H9 (cell line): ENCODE results near the gene CMSS1. TPM values are rescaled to one million over a fixed set of nuclear protein-coding genes. Genes with fewer than 3 reads are reported as not detected.

Experiments
- DNase-seq: peaks from one replicate; pipeline ENCODE4 v3.0.0-alpha.2; 2017
- H2AFZ ChIP-seq: one replicate; pipeline ENCODE4 v1.6.1; 2013; ENCODE audit warnings: mild to moderate bottlenecking, low read length, control low read depth, moderate library complexity
- H2AK5ac ChIP-seq: 2 replicates; pipeline ENCODE4 v1.6.1; 2013; ENCODE audit warnings: low read length, control low read depth, mixed read lengths; ENCODE audit not compliant: insufficient read length
- H2BK120ac ChIP-seq: one replicate; pipeline ENCODE4 v1.6.1; 2013; ENCODE audit warnings: low read depth, mild to moderate bottlenecking, low read length, control low read depth, inconsistent platforms; ENCODE audit not compliant: poor library complexity, severe bottlenecking
- H2BK12ac ChIP-seq: 2 replicates; pipeline ENCODE4 v1.6.1; 2013; ENCODE audit warnings: low read length, control low read depth, mixed read lengths, low read depth; ENCODE audit not compliant: insufficient read length
- H2BK15ac ChIP-seq: 2 replicates; pipeline ENCODE4 v1.6.1; 2013; ENCODE audit warnings: low read depth, low read length, control low read depth
- H2BK20ac ChIP-seq: one replicate; pipeline ENCODE4 v1.6.1; 2013; ENCODE audit warnings: low read depth, mild to moderate bottlenecking, low read length, control low read depth, inconsistent platforms; ENCODE audit not compliant: poor library complexity, severe bottlenecking
- H2BK5ac ChIP-seq: 2 replicates; pipeline ENCODE4 v1.6.1; 2013; ENCODE audit warnings: low read length, control low read depth, mixed read lengths; ENCODE audit not compliant: insufficient read length
- H3K14ac ChIP-seq: 2 replicates; pipeline ENCODE4 v1.6.1; 2013; ENCODE audit warnings: low read length, control low read depth; ENCODE audit not compliant: insufficient read depth
- H3K18ac ChIP-seq: 2 replicates; pipeline ENCODE4 v1.6.1; 2013; ENCODE audit warnings: low read depth, mild to moderate bottlenecking, mixed read lengths, low read length, control low read depth; ENCODE audit not compliant: insufficient read length
- H3K23ac ChIP-seq: 2 replicates; pipeline ENCODE4 v1.6.1; 2013; ENCODE audit warnings: low read length, control low read depth, mixed read lengths, low read depth; ENCODE audit not compliant: insufficient read length
- H3K23me2 ChIP-seq: 2 replicates; pipeline ENCODE4 v1.6.1; 2013; ENCODE audit warnings: low read depth, mild to moderate bottlenecking, mixed read lengths, low read length, control low read depth; ENCODE audit not compliant: insufficient read length, poor library complexity, severe bottlenecking
- H3K27ac ChIP-seq: 2 replicates; pipeline ENCODE4 v1.5.1; 2013; ENCODE audit warnings: low read length, control low read depth, mixed read lengths, low read depth; ENCODE audit not compliant: insufficient read length
- H3K27me3 ChIP-seq: 2 replicates; pipeline ENCODE4 v1.6.1; 2013; ENCODE audit warnings: low read length, control low read depth, inconsistent platforms; ENCODE audit not compliant: insufficient read depth
- H3K4ac ChIP-seq: 2 replicates; pipeline ENCODE4 v1.6.1; 2013; ENCODE audit warnings: low read depth, mild to moderate bottlenecking, control low read depth, inconsistent platforms, low read length, moderate library complexity
- H3K4me1 ChIP-seq: 2 replicates; pipeline ENCODE4 v1.6.1; 2013; ENCODE audit warnings: low read length, control low read depth, inconsistent platforms; ENCODE audit not compliant: insufficient read depth
- H3K4me2 ChIP-seq: 2 replicates; pipeline ENCODE4 v1.6.1; 2013; ENCODE audit warnings: low read length, control low read depth, mixed read lengths; ENCODE audit not compliant: insufficient read length, insufficient read depth
- H3K56ac ChIP-seq: 2 replicates; pipeline ENCODE4 v1.6.1; 2013; ENCODE audit warnings: low read depth, mild to moderate bottlenecking, mixed read lengths, low read length, control low read depth; ENCODE audit not compliant: insufficient read length
- H3K79me1 ChIP-seq: 2 replicates; pipeline ENCODE4 v1.6.1; 2013; ENCODE audit warnings: low read depth, mild to moderate bottlenecking, moderate library complexity, low read length, control low read depth, inconsistent platforms; ENCODE audit not compliant: insufficient read depth, poor library complexity, severe bottlenecking
- H3K79me2 ChIP-seq: 2 replicates; pipeline ENCODE4 v1.6.1; 2013; ENCODE audit warnings: low read length, control low read depth, inconsistent platforms; ENCODE audit not compliant: insufficient read depth
- H3K9ac ChIP-seq: 2 replicates; pipeline ENCODE4 v1.6.1; 2013; ENCODE audit warnings: low read length, control low read depth, mixed read lengths; ENCODE audit not compliant: insufficient read length; ENCODE audit errors: extremely low read depth
- H3K9me3 ChIP-seq: one replicate; pipeline ENCODE4 v1.6.1; 2013; ENCODE audit warnings: low read depth, low read length, inconsistent platforms; ENCODE audit not compliant: control insufficient read depth
- H3T11ph ChIP-seq: one replicate; pipeline ENCODE4 v1.6.1; 2013; ENCODE audit warnings: mild to moderate bottlenecking, low read length, control low read depth, inconsistent platforms
- H4K20me1 ChIP-seq: one replicate; pipeline ENCODE4 v1.6.1; 2013; ENCODE audit not compliant: control insufficient read depth, insufficient read length, insufficient read depth
- H4K5ac ChIP-seq: 2 replicates; pipeline ENCODE4 v1.6.1; 2013; ENCODE audit warnings: low read depth, mild to moderate bottlenecking, mixed read lengths, low read length, control low read depth; ENCODE audit not compliant: insufficient read length
- H4K8ac ChIP-seq: replicated peaks from 2 replicates; pipeline ENCODE4 v1.6.1; 2013; ENCODE audit warnings: low read length, control low read depth, mixed read lengths, low read depth; ENCODE audit not compliant: insufficient read length
- H4K91ac ChIP-seq: 2 replicates; pipeline ENCODE4 v1.6.1; 2013; ENCODE audit warnings: low read depth, mild to moderate bottlenecking, moderate library complexity, mixed read lengths, low read length, control low read depth; ENCODE audit not compliant: insufficient read length
- H3K27ac Mint-ChIP-seq, 3 experiments: 2 replicates in 2 of 3; 3 replicates in 1 of 3; pipeline ENCODE4 v1.8.0; 2020 to 2021; ENCODE audit warnings: mixed read lengths in 3 of 3, mild to moderate bottlenecking in 1 of 3, moderate library complexity in 1 of 3
- H3K27me3 Mint-ChIP-seq: 2 replicates; pipeline ENCODE4 v1.8.0; 2021; ENCODE audit warnings: low read depth, mild to moderate bottlenecking, moderate library complexity, mixed read lengths
- H3K36me3 Mint-ChIP-seq, 3 experiments: 2 replicates in 2 of 3; 3 replicates in 1 of 3; pipeline ENCODE4 v1.8.0; 2020 to 2021; ENCODE audit warnings: low read depth in 3 of 3, mixed read lengths in 3 of 3; ENCODE audit not compliant: insufficient read depth in 1 of 3
- H3K4me1 Mint-ChIP-seq, 2 experiments: 2 replicates each; pipeline ENCODE4 v1.8.0; 2020; ENCODE audit warnings: mixed read lengths in 2 of 2
- H3K4me3 Mint-ChIP-seq, 2 experiments: 2 replicates in 1 of 2; 3 replicates in 1 of 2; pipeline ENCODE4 v1.8.0; 2020 to 2021; ENCODE audit warnings: mild to moderate bottlenecking in 2 of 2, mixed read lengths in 2 of 2, moderate library complexity in 1 of 2
- H3K9me3 Mint-ChIP-seq, 2 experiments: 2 replicates in 1 of 2; 3 replicates in 1 of 2; pipeline ENCODE4 v1.8.0; 2020; ENCODE audit warnings: mild to moderate bottlenecking in 2 of 2, mixed read lengths in 2 of 2, moderate library complexity in 1 of 2
- CTCF ChIP-seq: fragments of 200-600 bp; sonication (generic); conservative IDR thresholded peaks from 3 replicates; pipeline ENCODE4 v1.8.0; 2021; ENCODE audit warnings: antibody characterized with exemption, mild to moderate bottlenecking
- WGBS: extraction: QIAGEN DNeasy Blood & Tissue Kit; methylation state at CpG from one replicate; pipeline ENCODE4 v1.1.7; 2013; ENCODE audit warnings: missing lambda C conversion rate, low lambda C conversion rate, mixed read lengths; ENCODE audit not compliant: insufficient read length; ENCODE audit errors: extremely low coverage; 5-methylcytosine and 5-hydroxymethylcytosine counted together
- total RNA-seq: library from RNA; stranded (reverse); gene quantifications from 2 replicates; pipeline ENCODE4 v1.2.1, GENCODE V29; 2021

Gene CMSS1
- total RNA-seq, 1 experiment from 2014 or later = 61.8 TPM

GRCh38 chr3:100149130-100149529 lies 331.5 kb downstream of the CMSS1 start:
- Histone ChIP-seq H2AK5ac (no peak overlapping the region), H3K4me2 (no peak overlapping the region)
- no peaks in the 10 kb centered on the region for H3K27me3 Mint-ChIP-seq

More at GRCh38 chr3:100149130-100149529, 331.5 kb downstream of the CMSS1 start:
- H3K9me3 Mint-ChIP-seq = peaks cover 0 to 3% of the 10 kb centered on the region in 2 experiments; a peak in 1 of 5 replicates
- Histone ChIP-seq H2BK120ac (no peak overlapping the region), H3K23ac (no peak overlapping the region), H3K27ac (no peak overlapping the region), H3T11ph (no peak overlapping the region), H4K20me1 (no peaks in the 10 kb centered on the region), H3K18ac (no peak overlapping the region), H4K5ac (no peak overlapping the region), H3K79me2 (no peaks in the 10 kb centered on the region), H3K56ac (no peak overlapping the region), H2BK20ac (no peak overlapping the region), H3K9me3 (no peaks in the 10 kb centered on the region), H4K8ac (no peak overlapping the region), H3K4ac (no peak overlapping the region), H2BK12ac (no peak overlapping the region), H3K14ac (no peak overlapping the region), H4K91ac (no peak overlapping the region), H2BK15ac (no peak overlapping the region), H3K4me1 (no peaks in the 10 kb centered on the region), H2AFZ (no peak overlapping the region), H3K9ac (no peak overlapping the region), H3K79me1 (no peaks in the 10 kb centered on the region), H3K23me2 (no peaks in the 10 kb centered on the region), H2BK5ac (no peak overlapping the region), H3K27me3 (no peaks in the 10 kb centered on the region)
- H3K4me1 Mint-ChIP-seq = peaks cover 5 to 7% of the 10 kb centered on the region in 2 experiments
- DNase-seq = no peak
- no peak overlapping the region for H3K4me3 Mint-ChIP-seq
- no peak for TF ChIP-seq CTCF
- WGBS = no CpG with 5 or more reads among the region's 2 CpGs
- H3K27ac Mint-ChIP-seq = no peak overlapping the region
- H3K36me3 Mint-ChIP-seq = peaks cover 0 to 7% (median 5%) of the 10 kb centered on the region in 3 experiments; a peak in 4 of 7 replicates
